Measurements from ENCODE around the gene PI3.

The PI3 gene

GRCh38 chr20:45211569-45212474, 37.1 kb downstream of the PI3 start:
- H3K27ac Mint-ChIP-seq: no peak overlapping the region
- no peaks in the 10 kb centered on the region for H3K9me3 Mint-ChIP-seq
- H3K36me3 Mint-ChIP-seq (ENCODE audit: low read depth): no peaks in the 10 kb centered on the region
- DNase-seq: no peak
- H3K4me1 Mint-ChIP-seq (ENCODE audit: low read depth): no peaks in the 10 kb centered on the region
- no peak overlapping the region for H3K4me3 Mint-ChIP-seq
- H3K27me3 Mint-ChIP-seq: peaks cover 30% of the 10 kb centered on the region

- no peaks in the 10 kb centered on the region for H3K36me3 Mint-ChIP-seq (ENCODE audit: low read depth)
- H3K4me3 Mint-ChIP-seq: no peak overlapping the region
- H3K27me3 Mint-ChIP-seq: peaks cover 21% of the 10 kb centered on the region
- no peak for DNase-seq
- H3K9me3 Mint-ChIP-seq: no peaks in the 10 kb centered on the region
- H3K27ac Mint-ChIP-seq: no peak overlapping the region
- no peaks in the 10 kb centered on the region for H3K4me1 Mint-ChIP-seq (ENCODE audit: low read depth)
Observed at GRCh38 chr20:45212836-45213235, 38.1 kb downstream of the PI3 start.

- no peak overlapping the region for H3K4me3 Mint-ChIP-seq
- H3K9me3 Mint-ChIP-seq: no peaks in the 10 kb centered on the region
- H3K36me3 Mint-ChIP-seq (ENCODE audit: low read depth): no peaks in the 10 kb centered on the region
- DNase-seq: no peak
- no peaks in the 10 kb centered on the region for H3K4me1 Mint-ChIP-seq (ENCODE audit: low read depth)
- peaks cover 41% of the 10 kb centered on the region for H3K27me3 Mint-ChIP-seq
- no peak overlapping the region for H3K27ac Mint-ChIP-seq
Observed at GRCh38 chr20:45218124-45218523, 43.4 kb downstream of the PI3 start.

GRCh38 chr20:45218636-45219035, 43.9 kb downstream of the PI3 start:
- H3K4me1 Mint-ChIP-seq (ENCODE audit: low read depth): no peaks in the 10 kb centered on the region
- peaks cover 42% of the 10 kb centered on the region for H3K27me3 Mint-ChIP-seq
- H3K27ac Mint-ChIP-seq: no peak overlapping the region
- no peaks in the 10 kb centered on the region for H3K36me3 Mint-ChIP-seq (ENCODE audit: low read depth)
- H3K4me3 Mint-ChIP-seq: no peak overlapping the region
- no peaks in the 10 kb centered on the region for H3K9me3 Mint-ChIP-seq
- DNase-seq: no peak

GRCh38 chr20:45221076-45221475, 46.4 kb downstream of the PI3 start, which contains the start of gene SEMG2:
Gene SEMG2, plus strand, starts transcription at chr20:45221373. Its CDS starts 17 bp downstream, at chr20:45221390.
- Mint-ChIP-seq H3K27ac (no peak within 1 kb of the TSS), H3K4me1 (ENCODE audit: low read depth) (no peaks in the 10 kb centered on the region), H3K9me3 (no peaks in the 10 kb centered on the region), H3K27me3 (peaks cover 41% of the 10 kb centered on the region), H3K36me3 (ENCODE audit: low read depth) (no peaks in the 10 kb centered on the region), H3K4me3 (no peak within 1 kb of the TSS)
- no peak for DNase-seq

GRCh38 chr20:45223136-45223535, 48.4 kb downstream of the PI3 start:
- Mint-ChIP-seq H3K27ac (no peak overlapping the region), H3K36me3 (ENCODE audit: low read depth) (no peaks in the 10 kb centered on the region), H3K9me3 (no peaks in the 10 kb centered on the region), H3K27me3 (peaks cover 44% of the 10 kb centered on the region), H3K4me3 (no peak overlapping the region), H3K4me1 (ENCODE audit: low read depth) (no peaks in the 10 kb centered on the region)
- DNase-seq: no peak
